ENCODE results near the gene BOD1L1.

The BOD1L1 gene

GRCh38 chr4:13641084-13641483, 13.6 kb upstream of the BOD1L1 start:
- CTCF ChIA-PET: interaction anchor here (1.2 to 4.4 kb wide), 3 partner anchors 12 to 13 kb away, joined by 3 to 21 read pairs (median 15); no protein-coding TSS in a partner anchor
- Histone ChIP-seq H3K27ac (ENCODE audit: insufficient read depth in 1 of 2, low read depth in 1 of 2, low read length in 2 of 2, poor library complexity in 1 of 2, severe bottlenecking in 2 of 2) (no peak overlapping the region), H3K36me3 (ENCODE audit: control insufficient read depth in 4 of 4, insufficient read depth in 4 of 4, low read length in 3 of 4) (no peaks in the 10 kb centered on the region), H3K4me1 (ENCODE audit: control extremely low read depth in 1 of 4, control insufficient read depth in 4 of 4, insufficient read depth in 4 of 4, low read length in 3 of 4) (peaks cover 0 to 4% (median 1%) of the 10 kb centered on the region in 4 experiments), H3K9me3 (ENCODE audit: control extremely low read depth in 1 of 5, control insufficient read depth in 4 of 5, insufficient read depth in 2 of 5, low read depth in 1 of 5, low read length in 4 of 5) (no peaks in the 10 kb centered on the region), H3K27me3 (replicated peaks in 2 of 5; ENCODE audit: control insufficient read depth in 4 of 5, insufficient read depth in 5 of 5, low read length in 4 of 5) (peaks cover 0 to 2% (median 0%) of the 10 kb centered on the region in 5 experiments), H3K4me3 (ENCODE audit: control insufficient read depth in 1 of 7, extremely low read depth in 1 of 7, insufficient read depth in 4 of 7, low read depth in 2 of 7, low read length in 6 of 7) (no peak overlapping the region)
- POLR2A ChIA-PET: no interaction called here
- no peak for DNase-seq
- 3% methylated on average over 6 of the region's 6 CpGs for WGBS (ENCODE audit: insufficient coverage)

- peak in 1 of 3 donors; percentile 16 for DNase-seq
- Histone ChIP-seq H3K4me1 (ENCODE audit: control extremely low read depth in 1 of 4, control insufficient read depth in 4 of 4, insufficient read depth in 4 of 4, low read length in 3 of 4) (peaks cover 0 to 4% (median 1%) of the 10 kb centered on the region in 4 experiments), H3K27ac (ENCODE audit: insufficient read depth in 1 of 2, low read depth in 1 of 2, low read length in 2 of 2, poor library complexity in 1 of 2, severe bottlenecking in 2 of 2) (no peak overlapping the region), H3K4me3 (ENCODE audit: control insufficient read depth in 1 of 7, extremely low read depth in 1 of 7, insufficient read depth in 4 of 7, low read depth in 2 of 7, low read length in 6 of 7) (no peak overlapping the region), H3K9me3 (ENCODE audit: control extremely low read depth in 1 of 5, control insufficient read depth in 4 of 5, insufficient read depth in 2 of 5, low read depth in 1 of 5, low read length in 4 of 5) (no peaks in the 10 kb centered on the region), H3K27me3 (replicated peaks in 2 of 5; ENCODE audit: control insufficient read depth in 4 of 5, insufficient read depth in 5 of 5, low read length in 4 of 5) (peaks cover 0 to 2% (median 0%) of the 10 kb centered on the region in 5 experiments), H3K36me3 (ENCODE audit: control insufficient read depth in 4 of 4, insufficient read depth in 4 of 4, low read length in 3 of 4) (no peaks in the 10 kb centered on the region)
- POLR2A ChIA-PET: no interaction called here
- WGBS (ENCODE audit: insufficient coverage): 95% methylated on average over 6 of the region's 8 CpGs
- CTCF ChIA-PET: interaction anchor here (1.0 to 4.4 kb wide), 3 partner anchors 12 to 14 kb away, joined by 3 to 21 read pairs (median 3); no protein-coding TSS in a partner anchor
Measured at GRCh38 chr4:13640149-13640940, 12.8 kb upstream of the BOD1L1 start.

- H3K4me3 ChIP-seq (ENCODE audit: control insufficient read depth in 1 of 7, extremely low read depth in 1 of 7, insufficient read depth in 4 of 7, low read depth in 2 of 7, low read length in 6 of 7): no peak overlapping the region
- WGBS (ENCODE audit: insufficient coverage): no CpG with 5 or more reads among the region's 1 CpG
- H3K27me3 ChIP-seq (replicated peaks in 2 of 5; ENCODE audit: control insufficient read depth in 4 of 5, insufficient read depth in 5 of 5, low read length in 4 of 5): peaks cover 0 to 4% (median 0%) of the 10 kb centered on the region in 5 experiments
- CTCF ChIA-PET: interaction anchor here (0.5 kb wide), 1 partner anchor 995 kb away, joined by 3 read pairs; no protein-coding TSS in a partner anchor
- POLR2A ChIA-PET: no interaction called here
- no peaks in the 10 kb centered on the region for H3K4me1 ChIP-seq (ENCODE audit: control extremely low read depth in 1 of 4, control insufficient read depth in 4 of 4, insufficient read depth in 4 of 4, low read length in 3 of 4)
- no peaks in the 10 kb centered on the region for H3K9me3 ChIP-seq (ENCODE audit: control extremely low read depth in 1 of 5, control insufficient read depth in 4 of 5, insufficient read depth in 2 of 5, low read depth in 1 of 5, low read length in 4 of 5)
- H3K27ac ChIP-seq (ENCODE audit: insufficient read depth in 1 of 2, low read depth in 1 of 2, low read length in 2 of 2, poor library complexity in 1 of 2, severe bottlenecking in 2 of 2): no peak overlapping the region
- H3K36me3 ChIP-seq (ENCODE audit: control insufficient read depth in 4 of 4, insufficient read depth in 4 of 4, low read length in 3 of 4): no peaks in the 10 kb centered on the region
- DNase-seq: no peak
Measured at GRCh38 chr4:13635286-13635799, 7.8 kb upstream of the BOD1L1 start.

- 100% methylated on average over 1 of the region's 1 CpG for WGBS (ENCODE audit: insufficient coverage)
- no peak for DNase-seq
- Histone ChIP-seq H3K27ac (ENCODE audit: insufficient read depth in 1 of 2, low read depth in 1 of 2, low read length in 2 of 2, poor library complexity in 1 of 2, severe bottlenecking in 2 of 2) (no peak overlapping the region), H3K27me3 (replicated peaks in 2 of 5; ENCODE audit: control insufficient read depth in 4 of 5, insufficient read depth in 5 of 5, low read length in 4 of 5) (peaks cover 0 to 2% (median 0%) of the 10 kb centered on the region in 5 experiments), H3K9me3 (ENCODE audit: control extremely low read depth in 1 of 5, control insufficient read depth in 4 of 5, insufficient read depth in 2 of 5, low read depth in 1 of 5, low read length in 4 of 5) (no peaks in the 10 kb centered on the region), H3K4me3 (ENCODE audit: control insufficient read depth in 1 of 7, extremely low read depth in 1 of 7, insufficient read depth in 4 of 7, low read depth in 2 of 7, low read length in 6 of 7) (no peak overlapping the region), H3K36me3 (ENCODE audit: control insufficient read depth in 4 of 4, insufficient read depth in 4 of 4, low read length in 3 of 4) (no peaks in the 10 kb centered on the region), H3K4me1 (ENCODE audit: control extremely low read depth in 1 of 4, control insufficient read depth in 4 of 4, insufficient read depth in 4 of 4, low read length in 3 of 4) (peaks cover 0 to 2% (median 0%) of the 10 kb centered on the region in 4 experiments)
- ChIA-PET POLR2A (no interaction called here), CTCF (interaction anchor here (0.9 kb wide), 1 partner anchor 20 kb away, joined by 3 read pairs; no protein-coding TSS in a partner anchor)
Measured at GRCh38 chr4:13633671-13634070, 6.1 kb upstream of the BOD1L1 start.

- ChIA-PET CTCF (interaction anchor here (1.3 to 1.9 kb wide), 3 partner anchors 27 to 75 kb away, joined by 3 to 9 read pairs (median 4); no protein-coding TSS in a partner anchor), POLR2A (no interaction called here)
- Histone ChIP-seq H3K27me3 (replicated peaks in 2 of 5; ENCODE audit: control insufficient read depth in 4 of 5, insufficient read depth in 5 of 5, low read length in 4 of 5) (no peaks in the 10 kb centered on the region), H3K4me1 (ENCODE audit: control extremely low read depth in 1 of 4, control insufficient read depth in 4 of 4, insufficient read depth in 4 of 4, low read length in 3 of 4) (peaks cover 7 to 23% (median 15%) of the 10 kb centered on the region in 4 experiments), H3K9me3 (ENCODE audit: control extremely low read depth in 1 of 5, control insufficient read depth in 4 of 5, insufficient read depth in 2 of 5, low read depth in 1 of 5, low read length in 4 of 5) (no peaks in the 10 kb centered on the region), H3K36me3 (ENCODE audit: control insufficient read depth in 4 of 4, insufficient read depth in 4 of 4, low read length in 3 of 4) (peaks cover 0 to 2% (median 0%) of the 10 kb centered on the region in 4 experiments), H3K27ac (ENCODE audit: insufficient read depth in 1 of 2, low read depth in 1 of 2, low read length in 2 of 2, poor library complexity in 1 of 2, severe bottlenecking in 2 of 2) (peak overlapping the region; percentile 69 to 93), H3K4me3 (ENCODE audit: control insufficient read depth in 1 of 7, extremely low read depth in 1 of 7, insufficient read depth in 4 of 7, low read depth in 2 of 7, low read length in 6 of 7) (peak overlapping the region; percentile 77 to 99 (median 90))
- under 1% methylated on average over 39 of the region's 45 CpGs for WGBS (ENCODE audit: insufficient coverage)
- DNase-seq: peak in 2 of 3 donors; percentile 25 to 70
Measured at GRCh38 chr4:13627178-13627605, 333 bp downstream of the BOD1L1 start.

- peak overlapping the region; percentile 77 to 99 (median 90) for H3K4me3 ChIP-seq (ENCODE audit: control insufficient read depth in 1 of 7, extremely low read depth in 1 of 7, insufficient read depth in 4 of 7, low read depth in 2 of 7, low read length in 6 of 7)
- H3K9me3 ChIP-seq (ENCODE audit: control extremely low read depth in 1 of 5, control insufficient read depth in 4 of 5, insufficient read depth in 2 of 5, low read depth in 1 of 5, low read length in 4 of 5): no peaks in the 10 kb centered on the region
- H3K27me3 ChIP-seq (replicated peaks in 2 of 5; ENCODE audit: control insufficient read depth in 4 of 5, insufficient read depth in 5 of 5, low read length in 4 of 5): no peaks in the 10 kb centered on the region
- peaks cover 7 to 23% (median 15%) of the 10 kb centered on the region in 4 experiments for H3K4me1 ChIP-seq (ENCODE audit: control extremely low read depth in 1 of 4, control insufficient read depth in 4 of 4, insufficient read depth in 4 of 4, low read length in 3 of 4)
- peak overlapping the region in 1 of 2 experiments; percentile 59 for H3K27ac ChIP-seq (ENCODE audit: insufficient read depth in 1 of 2, low read depth in 1 of 2, low read length in 2 of 2, poor library complexity in 1 of 2, severe bottlenecking in 2 of 2)
- CTCF ChIA-PET: no interaction called here
- peaks cover 0 to 2% (median 0%) of the 10 kb centered on the region in 4 experiments for H3K36me3 ChIP-seq (ENCODE audit: control insufficient read depth in 4 of 4, insufficient read depth in 4 of 4, low read length in 3 of 4)
- 7% methylated on average over 8 of the region's 9 CpGs for WGBS (ENCODE audit: insufficient coverage)
- POLR2A ChIA-PET: no interaction called here
- DNase-seq: no peak
Measured at GRCh38 chr4:13626492-13627177, 890 bp downstream of the BOD1L1 start.
